Measurements from ENCODE around the gene MUC12. TPM values are rescaled to one million over a fixed set of nuclear protein-coding genes. Genes with fewer than 3 reads are reported as not detected.
"Not testable (repeated sequence)": the region's sequence is repeated elsewhere in the genome, so short reads cannot be mapped to it uniquely, and the experiment has no call there.

Gene MUC12
- total and polyA plus RNA-seq, 2 of the 4 experiments (the other 2 are of a cell fraction), result 4.0 TPM; not detected in 1

DNA sequence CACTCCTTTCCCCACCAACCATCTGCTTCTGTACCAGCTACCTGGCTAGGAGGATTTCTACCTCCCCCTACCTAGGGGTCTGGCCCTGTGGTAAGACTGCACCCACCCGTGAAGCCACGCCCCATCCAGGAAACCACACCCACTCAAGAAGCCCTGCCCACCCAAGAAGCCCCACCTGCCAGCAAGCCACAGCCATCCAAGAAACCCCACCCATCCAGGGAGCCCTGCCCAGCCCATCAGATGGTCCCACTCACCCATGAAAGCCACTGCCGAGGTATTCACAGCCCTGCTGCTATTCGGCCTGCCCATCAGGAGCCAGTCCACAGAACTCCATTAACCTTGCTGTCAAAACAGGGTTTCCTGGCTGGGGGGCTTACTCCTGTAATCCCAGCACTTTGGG is 35.6 kb upstream of the MUC12 start:
- Histone ChIP-seq H2AK5ac (ENCODE audit: low read depth, low read length) (no peak overlapping the region), H3K9me1 (ENCODE audit: insufficient read depth, low read length) (no peaks in the 10 kb centered on the region), H4K5ac (ENCODE audit: low read depth, low read length) (no peak overlapping the region), H3K27me3 (ENCODE audit: control insufficient read depth, insufficient read depth, low read length) (peaks cover 2% of the 10 kb centered on the region; the same call in 1 of the 2 replicates), H3K18ac (ENCODE audit: low read depth, low read length) (no peak overlapping the region), H2BK120ac (ENCODE audit: low read depth, low read length) (no peak overlapping the region), H3K36me3 (ENCODE audit: control insufficient read depth, insufficient read depth, low read length) (no peaks in the 10 kb centered on the region), H3K14ac (replicated peaks; ENCODE audit: low read depth, low read length) (no peak overlapping the region), H3K23ac (ENCODE audit: low read depth, low read length) (no peak overlapping the region), H3K4me1 (ENCODE audit: control insufficient read depth, insufficient read depth, low read length) (no peaks in the 10 kb centered on the region), H2BK15ac (ENCODE audit: low read depth, low read length) (no peak overlapping the region), H3K4me2 (ENCODE audit: low read depth, low read length) (no peak overlapping the region), H3K9me3 (ENCODE audit: control insufficient read depth, insufficient read depth, low read length) (peaks cover 2% of the 10 kb centered on the region; the same call in 1 of the 2 replicates), H3K79me1 (ENCODE audit: low read depth in 1 of 2, low read length in 2 of 2) (no peaks in the 10 kb centered on the region), H3K56ac (ENCODE audit: extremely low read depth, insufficient read depth, low read length) (no peak overlapping the region), H3K9ac (ENCODE audit: low read depth, low read length) (no peak overlapping the region), H4K8ac (ENCODE audit: low read depth in 2 of 2, low read length in 2 of 2) (no peak overlapping the region), H3K4ac (ENCODE audit: low read depth, low read length) (no peak overlapping the region), H2AFZ (replicated peaks; ENCODE audit: low read length, poor library complexity) (no peak overlapping the region), H2BK5ac (ENCODE audit: low read depth, low read length, poor library complexity, severe bottlenecking) (no peak overlapping the region), H2BK20ac (ENCODE audit: low read depth, low read length) (no peak overlapping the region), H4K20me1 (ENCODE audit: insufficient read depth, low read length) (no peaks in the 10 kb centered on the region), H2AK9ac (replicated peaks; ENCODE audit: low read depth, low read length, poor library complexity) (no peak overlapping the region), H4K91ac (ENCODE audit: insufficient read depth, low read depth, low read length) (no peak overlapping the region), H3K4me3 (ENCODE audit: insufficient read depth, low read depth, low read length) (no peak overlapping the region), H3K27ac (ENCODE audit: insufficient read depth, low read length) (no peak overlapping the region)
- POLR2A ChIA-PET (ENCODE audit: unreplicated experiment), result no interaction called here
- intact Hi-C loops (cut with micrococcal nuclease) (no loop called here), dilution Hi-C loops (cut with HindIII; ENCODE audit: low sequenced_read_pairs, unreplicated experiment) (no loop called here), in situ Hi-C loops (cut with MboI; ENCODE audit: low sequenced_read_pairs) (no loop called here)
- DNase-seq (no peak), ATAC-seq (ENCODE audit: low read depth) (no peak)
- TF ChIP-seq RCOR1 (IDR thresholded peaks at IDR 0.05; ENCODE audit: insufficient replicate concordance, low read length) (no peak), RFX5 (IDR thresholded peaks at IDR 0.05; ENCODE audit: low read depth, low read length) (no peak), MAFK (IDR thresholded peaks at IDR 0.05; ENCODE audit: low read depth, low read length) (no peak), NFE2L2 (IDR thresholded peaks at IDR 0.05; ENCODE audit: low read depth, low read length) (no peak), SMC3 (IDR thresholded peaks at IDR 0.05; ENCODE audit: low read depth, low read length) (no peak)
- TF ChIP-seq, protein P1, sequence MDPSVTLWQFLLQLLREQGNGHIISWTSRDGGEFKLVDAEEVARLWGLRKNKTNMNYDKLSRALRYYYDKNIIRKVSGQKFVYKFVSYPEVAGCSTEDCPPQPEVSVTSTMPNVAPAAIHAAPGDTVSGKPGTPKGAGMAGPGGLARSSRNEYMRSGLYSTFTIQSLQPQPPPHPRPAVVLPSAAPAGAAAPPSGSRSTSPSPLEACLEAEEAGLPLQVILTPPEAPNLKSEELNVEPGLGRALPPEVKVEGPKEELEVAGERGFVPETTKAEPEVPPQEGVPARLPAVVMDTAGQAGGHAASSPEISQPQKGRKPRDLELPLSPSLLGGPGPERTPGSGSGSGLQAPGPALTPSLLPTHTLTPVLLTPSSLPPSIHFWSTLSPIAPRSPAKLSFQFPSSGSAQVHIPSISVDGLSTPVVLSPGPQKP (IDR thresholded peaks at IDR 0.05; ENCODE audit: borderline replicate concordance, low read depth, low read length), result no peak
- no TSS peak for BruUV-seq (replicated peaks)
- WGBS, 2 experiments (ENCODE audit: extremely low coverage in 2 of 2, insufficient read length in 1 of 2), result 50% methylated on average over 2 of the region's 4 CpGs; no CpG with 5 or more reads in 1 of the 2 experiments
- CTCF ChIA-PET, result no interaction called here

DNA sequence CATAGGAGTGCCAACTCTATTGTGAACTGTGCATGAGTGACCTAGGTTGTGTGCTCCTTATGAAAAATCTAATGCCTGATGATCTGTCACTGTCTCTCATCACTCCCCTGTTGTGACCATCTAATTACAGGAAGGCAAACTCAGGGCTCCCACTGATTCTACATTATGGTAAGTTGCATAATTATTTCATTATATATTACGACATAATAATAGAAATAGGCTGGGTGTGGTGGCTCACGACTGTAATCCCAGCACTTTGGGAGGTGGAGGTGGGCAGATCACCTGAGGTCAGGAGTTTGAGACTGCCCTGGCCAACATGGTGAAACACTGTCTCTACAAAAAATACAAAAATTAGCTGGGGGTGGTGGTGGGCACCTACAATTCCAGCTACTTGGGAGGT is 34.0 kb upstream of the MUC12 start:
- CTCF ChIA-PET; H4K8ac ChIP-seq (ENCODE audit: low read depth in 2 of 2, low read length in 2 of 2); H4K91ac ChIP-seq (ENCODE audit: insufficient read depth, low read depth, low read length); POLR2A ChIA-PET (ENCODE audit: unreplicated experiment); H3K27me3 ChIP-seq (ENCODE audit: control insufficient read depth, insufficient read depth, low read length); H3K14ac ChIP-seq (replicated peaks; ENCODE audit: low read depth, low read length); H3K36me3 ChIP-seq (ENCODE audit: control insufficient read depth, insufficient read depth, low read length); H3K27ac ChIP-seq (ENCODE audit: insufficient read depth, low read length); H3K4me3 ChIP-seq (ENCODE audit: insufficient read depth, low read depth, low read length); H3K9me1 ChIP-seq (ENCODE audit: insufficient read depth, low read length); H4K20me1 ChIP-seq (ENCODE audit: insufficient read depth, low read length); ATAC-seq (ENCODE audit: low read depth); in situ Hi-C loops (cut with MboI; ENCODE audit: low sequenced_read_pairs); H2AFZ ChIP-seq (replicated peaks; ENCODE audit: low read length, poor library complexity); H3K79me1 ChIP-seq (ENCODE audit: low read depth in 1 of 2, low read length in 2 of 2); H3K9ac ChIP-seq (ENCODE audit: low read depth, low read length); DNase-seq; H2BK15ac ChIP-seq (ENCODE audit: low read depth, low read length); BruUV-seq (replicated peaks); intact Hi-C loops (cut with micrococcal nuclease); H3K23ac ChIP-seq (ENCODE audit: low read depth, low read length); H2BK5ac ChIP-seq (ENCODE audit: low read depth, low read length, poor library complexity, severe bottlenecking); H3K18ac ChIP-seq (ENCODE audit: low read depth, low read length); H3K4me1 ChIP-seq (ENCODE audit: control insufficient read depth, insufficient read depth, low read length); H2BK120ac ChIP-seq (ENCODE audit: low read depth, low read length); H3K4me2 ChIP-seq (ENCODE audit: low read depth, low read length); H4K5ac ChIP-seq (ENCODE audit: low read depth, low read length); H2AK9ac ChIP-seq (replicated peaks; ENCODE audit: low read depth, low read length, poor library complexity); H2AK5ac ChIP-seq (ENCODE audit: low read depth, low read length); H3K56ac ChIP-seq (ENCODE audit: extremely low read depth, insufficient read depth, low read length); H2BK20ac ChIP-seq (ENCODE audit: low read depth, low read length); H3K4ac ChIP-seq (ENCODE audit: low read depth, low read length); H3K9me3 ChIP-seq (ENCODE audit: control insufficient read depth, insufficient read depth, low read length); dilution Hi-C loops (cut with HindIII; ENCODE audit: low sequenced_read_pairs, unreplicated experiment): not testable (repeated sequence)
- no CpG with 5 or more reads among the region's 2 CpGs for WGBS, 2 experiments (ENCODE audit: extremely low coverage in 2 of 2, insufficient read length in 1 of 2)

Data from IMR-90 (cell line).